ENCODE results near the gene ANKMY1. TPM values are rescaled to one million over a fixed set of nuclear protein-coding genes. Genes with fewer than 3 reads are reported as not detected.

The ANKMY1 gene
- total and polyA plus RNA-seq, 11 donors, result 2.4 to 11.7 (median 5.5) TPM

- Histone ChIP-seq H3K27me3 (no peaks in the 10 kb centered on the region), H3K36me3 (no peaks in the 10 kb centered on the region), H3K27ac (no peak overlapping the region), H3K4me1 (no peaks in the 10 kb centered on the region), H3K9me3 (peaks cover 0 to 32% (median 11%) of the 10 kb centered on the region in 12 donors), H3K4me3 (no peak overlapping the region)
- intact Hi-C loops (cut with DNase I), result no loop called here
- ATAC-seq, result peak in 1 of 4 donors; percentile 18
- DNase-seq, result peak in 3 of 5 donors; percentile 4 to 38 (median 21)
- TF ChIP-seq POLR2A (IDR thresholded peaks at IDR 0.05) (no peak), CTCF (IDR thresholded peaks at IDR 0.05) (no peak)
- 83 to 88% (median 85%) methylated on average over 11 to 12 of the region's 12 CpGs for WGBS, 4 donors
Measured at GRCh38 chr2:240479111-240479501, 78.7 kb downstream of the ANKMY1 start.

GRCh38 chr2:240478346-240479110 lies 79.3 kb downstream of the ANKMY1 start:
- no peaks in the 10 kb centered on the region for H3K36me3 ChIP-seq
- no peak for TF ChIP-seq CTCF (IDR thresholded peaks at IDR 0.05)
- TF ChIP-seq POLR2A (IDR thresholded peaks at IDR 0.05), result no peak
- H3K4me1 ChIP-seq, result no peaks in the 10 kb centered on the region
- 93 to 96% (median 95%) methylated on average over 17 to 21 of the region's 21 CpGs for WGBS, 4 donors
- H3K27ac ChIP-seq, result no peak overlapping the region
- intact Hi-C loops (cut with DNase I), result no loop called here
- ATAC-seq (no peak), DNase-seq (peak in 2 of 5 donors; percentile 4 to 57)
- no peak overlapping the region for H3K4me3 ChIP-seq
- no peaks in the 10 kb centered on the region for H3K27me3 ChIP-seq
- peaks cover 0 to 32% (median 15%) of the 10 kb centered on the region in 12 donors for H3K9me3 ChIP-seq

GRCh38 chr2:240477916-240478315 lies 79.9 kb downstream of the ANKMY1 start:
- no peaks in the 10 kb centered on the region for H3K4me1 ChIP-seq
- peaks cover 0 to 36% (median 19%) of the 10 kb centered on the region in 12 donors for H3K9me3 ChIP-seq
- WGBS, 4 donors, result 85 to 92% (median 89%) methylated on average over 13 of the region's 13 CpGs
- TF ChIP-seq POLR2A (IDR thresholded peaks at IDR 0.05), result no peak
- TF ChIP-seq CTCF (IDR thresholded peaks at IDR 0.05), result no peak
- H3K4me3 ChIP-seq, result no peak overlapping the region
- no peaks in the 10 kb centered on the region for H3K27me3 ChIP-seq
- H3K36me3 ChIP-seq, result no peaks in the 10 kb centered on the region
- DNase-seq (peak in 1 of 5 donors; percentile 7), ATAC-seq (no peak)
- no peak overlapping the region for H3K27ac ChIP-seq
- intact Hi-C loops (cut with DNase I), result no loop called here

GRCh38 chr2:240473211-240473610 lies 84.6 kb downstream of the ANKMY1 start:
- Histone ChIP-seq H3K4me1 (no peaks in the 10 kb centered on the region), H3K9me3 (peaks cover 0 to 47% (median 21%) of the 10 kb centered on the region in 12 donors), H3K27me3 (no peaks in the 10 kb centered on the region), H3K27ac (no peak overlapping the region), H3K36me3 (no peaks in the 10 kb centered on the region), H3K4me3 (no peak overlapping the region)
- 95 to 97% (median 96%) methylated on average over 4 of the region's 4 CpGs for WGBS, 4 donors
- intact Hi-C loops (cut with DNase I), result no loop called here
- ATAC-seq (no peak), DNase-seq (no peak)
- no peak for TF ChIP-seq POLR2A (IDR thresholded peaks at IDR 0.05)
- TF ChIP-seq CTCF (IDR thresholded peaks at IDR 0.05), result no peak
